Epithelial cell of esophagus (primary cell): ENCODE data around the gene SLC20A1.

Source experiments
- DNase-seq: peaks from one replicate; pipeline ENCODE4 v3.0.0; 2010; ENCODE audit warnings: low read depth
- H3K4me3 ChIP-seq: 2 replicates; pipeline ENCODE4 v1.5.1; 2011; ENCODE audit warnings: mild to moderate bottlenecking, low read length, control low read depth
- TF ChIP-seq, protein P1 (sequence below): IDR thresholded peaks from 2 replicates; pipeline ENCODE4 v1.5.1; 2011; ENCODE audit warnings: low read depth, mild to moderate bottlenecking, low read length, control low read depth, inconsistent platforms; ENCODE audit not compliant: insufficient read depth; ENCODE audit errors: missing control alignments

Gene SLC20A1

DNA sequence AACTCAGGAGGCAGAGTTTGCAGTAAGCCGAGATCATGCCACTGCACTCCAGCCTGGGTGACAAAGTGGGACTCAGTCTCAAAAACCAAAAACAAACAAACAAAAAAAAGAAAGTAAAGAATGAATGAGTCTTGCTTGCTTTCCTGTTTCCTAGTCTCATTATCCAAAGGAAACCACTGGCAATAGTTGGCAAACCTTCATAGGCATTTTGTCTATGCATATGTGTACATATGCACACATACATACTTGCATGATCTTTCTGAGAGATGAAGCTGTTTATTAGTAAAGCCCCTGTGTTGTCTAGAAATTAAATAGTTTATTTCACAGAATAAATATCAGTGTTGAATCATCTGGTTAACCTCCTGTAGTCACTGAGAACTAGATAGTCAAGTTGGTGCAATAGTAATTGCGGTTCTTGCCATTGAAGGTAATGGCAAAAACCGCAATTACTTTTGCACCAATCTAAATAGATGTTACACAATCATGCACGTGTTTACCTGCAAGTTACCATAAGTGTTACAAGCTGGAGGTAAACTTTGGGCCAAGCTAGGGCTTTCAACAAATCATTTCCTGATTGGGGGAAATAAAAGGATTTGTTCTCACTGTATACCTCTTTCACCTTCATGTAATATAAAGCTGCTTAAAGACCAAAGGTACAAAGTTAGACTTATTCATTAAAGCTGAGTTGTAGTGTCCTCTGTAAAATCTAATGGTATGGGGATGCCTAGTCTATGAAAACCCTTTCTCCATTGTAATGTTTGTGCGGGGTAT, 24.7 kb downstream of the SLC20A1 start:
- no peak for DNase-seq
- TF ChIP-seq, protein P1, sequence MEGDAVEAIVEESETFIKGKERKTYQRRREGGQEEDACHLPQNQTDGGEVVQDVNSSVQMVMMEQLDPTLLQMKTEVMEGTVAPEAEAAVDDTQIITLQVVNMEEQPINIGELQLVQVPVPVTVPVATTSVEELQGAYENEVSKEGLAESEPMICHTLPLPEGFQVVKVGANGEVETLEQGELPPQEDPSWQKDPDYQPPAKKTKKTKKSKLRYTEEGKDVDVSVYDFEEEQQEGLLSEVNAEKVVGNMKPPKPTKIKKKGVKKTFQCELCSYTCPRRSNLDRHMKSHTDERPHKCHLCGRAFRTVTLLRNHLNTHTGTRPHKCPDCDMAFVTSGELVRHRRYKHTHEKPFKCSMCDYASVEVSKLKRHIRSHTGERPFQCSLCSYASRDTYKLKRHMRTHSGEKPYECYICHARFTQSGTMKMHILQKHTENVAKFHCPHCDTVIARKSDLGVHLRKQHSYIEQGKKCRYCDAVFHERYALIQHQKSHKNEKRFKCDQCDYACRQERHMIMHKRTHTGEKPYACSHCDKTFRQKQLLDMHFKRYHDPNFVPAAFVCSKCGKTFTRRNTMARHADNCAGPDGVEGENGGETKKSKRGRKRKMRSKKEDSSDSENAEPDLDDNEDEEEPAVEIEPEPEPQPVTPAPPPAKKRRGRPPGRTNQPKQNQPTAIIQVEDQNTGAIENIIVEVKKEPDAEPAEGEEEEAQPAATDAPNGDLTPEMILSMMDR, result no peak
- H3K4me3 ChIP-seq, result no peak overlapping the region

DNA sequence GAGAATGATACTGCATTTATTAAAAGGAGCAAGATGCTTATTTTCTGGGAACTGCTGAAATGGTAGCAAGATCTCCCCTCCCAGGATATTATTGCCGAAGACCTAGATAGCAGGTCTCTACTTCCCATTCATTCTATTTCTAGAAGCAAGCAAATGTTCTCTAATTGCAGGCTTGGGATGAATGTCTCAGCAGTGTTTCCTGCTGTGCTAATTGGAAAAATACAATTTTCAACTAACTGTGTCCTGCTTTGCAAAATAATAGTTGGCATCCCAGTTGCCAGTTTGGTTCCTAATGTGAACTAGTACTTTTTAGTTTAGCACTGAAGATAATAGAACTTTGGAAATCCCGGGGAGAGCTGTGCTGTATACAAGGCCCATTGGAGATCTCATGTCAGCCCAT, 26.1 kb downstream of the SLC20A1 start:
- no peak for DNase-seq
- TF ChIP-seq, protein P1, result no peak
- H3K4me3 ChIP-seq, result no peak overlapping the region

DNA sequence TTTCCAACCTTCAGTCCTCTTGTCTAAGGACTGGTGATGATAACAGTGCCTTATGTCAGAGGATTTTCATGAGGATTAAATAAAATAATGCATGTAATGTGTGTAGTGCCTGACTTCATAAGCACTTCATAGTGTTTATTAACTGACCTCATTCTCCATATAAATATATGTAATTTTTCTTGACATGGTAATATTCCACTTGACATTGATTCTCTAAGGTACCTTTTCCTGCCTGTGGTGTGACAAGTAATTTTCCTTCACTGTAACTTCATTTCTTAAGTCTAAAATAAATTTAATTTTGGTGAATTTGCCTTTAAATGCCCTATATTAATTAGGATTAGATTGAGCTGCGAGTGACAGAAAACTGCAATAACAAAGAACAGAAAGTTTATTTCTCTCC, 27.3 kb downstream of the SLC20A1 start:
- H3K4me3 ChIP-seq, result no peak overlapping the region
- TF ChIP-seq, protein P1, result no peak
- no peak for DNase-seq

DNA sequence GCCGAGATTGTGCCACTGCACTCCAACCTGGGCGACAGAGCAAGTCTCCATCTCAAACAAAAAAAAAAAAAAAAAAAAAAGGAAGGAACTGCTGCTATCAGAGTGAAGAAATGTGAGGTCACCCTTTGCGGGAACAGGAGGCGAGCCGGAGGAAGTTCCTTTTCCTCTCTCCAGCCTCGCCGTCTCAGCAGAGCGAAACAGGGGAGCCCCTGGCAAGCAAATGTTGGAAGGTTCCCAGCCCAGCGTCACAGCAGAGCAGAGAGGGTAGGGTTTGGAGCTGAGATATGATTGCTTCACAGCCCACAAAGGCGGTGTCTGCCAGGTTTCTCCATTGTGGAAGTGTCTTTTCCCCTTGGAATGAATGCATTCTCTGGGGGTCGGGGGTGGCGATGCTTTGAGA, 28.5 kb downstream of the SLC20A1 start:
- DNase-seq, result no peak
- TF ChIP-seq, protein P1, result no peak
- no peak overlapping the region for H3K4me3 ChIP-seq

DNA sequence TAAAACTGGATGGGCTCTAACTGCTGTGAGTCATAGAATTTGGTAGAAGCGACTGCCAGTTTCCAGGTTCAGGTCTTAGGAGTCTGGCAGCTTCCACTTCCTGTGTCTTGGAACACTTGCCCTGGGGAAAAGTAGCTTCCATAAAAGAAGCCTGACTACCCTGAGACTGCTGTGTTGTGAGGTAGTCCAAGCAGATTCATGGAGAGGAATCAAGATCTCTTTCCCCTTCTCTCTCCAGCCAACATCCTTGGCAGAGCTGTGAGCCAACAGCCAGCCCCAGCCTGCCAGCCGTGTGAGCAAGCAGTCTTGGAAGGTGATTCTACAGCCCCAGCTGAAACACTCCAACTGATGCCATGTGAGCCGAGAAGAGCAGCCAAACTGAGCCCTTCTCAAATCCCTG, 33.7 kb downstream of the SLC20A1 start:
- TF ChIP-seq, protein P1, result no peak
- H3K4me3 ChIP-seq, result no peak overlapping the region
- DNase-seq, result peak; percentile 84

DNA sequence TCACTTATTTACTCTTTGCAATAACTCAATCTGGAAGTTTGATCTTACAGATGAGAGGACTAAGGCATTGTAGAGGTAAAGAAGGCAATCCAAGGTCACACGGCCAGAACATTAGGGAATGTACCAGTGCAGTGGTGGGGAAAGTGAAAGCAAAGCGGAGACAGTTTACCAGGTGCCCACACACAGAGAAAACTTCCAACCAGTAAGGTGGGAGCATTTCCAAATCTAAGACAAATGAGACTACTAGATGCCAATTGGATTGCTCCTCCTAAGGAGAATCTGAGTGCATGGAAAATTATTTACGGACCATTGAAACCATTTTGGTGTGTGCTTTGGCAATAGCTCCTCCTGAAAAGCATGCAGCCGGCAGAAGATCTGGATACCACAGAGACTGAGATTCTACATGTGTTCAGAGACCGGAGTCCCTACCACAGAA, 34.9 kb downstream of the SLC20A1 start:
- H3K4me3 ChIP-seq, result no peak overlapping the region
- TF ChIP-seq, protein P1, result no peak
- no peak for DNase-seq

DNA sequence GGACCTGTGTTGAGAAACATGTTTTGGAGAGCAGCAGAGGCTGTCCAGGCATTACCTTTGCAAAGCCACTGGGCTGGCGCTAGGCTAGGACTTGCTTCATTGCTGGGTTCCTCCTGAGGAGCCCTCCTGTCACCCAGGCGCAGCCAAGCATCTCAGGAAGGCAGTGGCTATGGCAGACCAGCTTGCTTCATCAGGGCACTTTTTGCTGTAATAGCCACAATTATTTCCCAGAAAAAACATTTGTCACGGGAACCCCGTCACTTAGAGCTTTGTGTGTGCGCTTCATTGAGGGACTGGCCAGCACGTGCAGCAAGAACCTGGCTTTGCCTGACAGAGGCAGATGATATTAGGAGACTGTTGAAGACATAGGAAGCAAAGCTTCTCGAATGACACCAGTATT, 36.4 kb downstream of the SLC20A1 start:
- TF ChIP-seq, protein P1, result no peak
- DNase-seq, result no peak

More for the DNA sequence above, 36.4 kb downstream of the SLC20A1 start:
- no peak overlapping the region for H3K4me3 ChIP-seq
